Keratinocyte (primary cell): Measurements from ENCODE around the gene HDAC7. TPM values are rescaled to one million over a fixed set of nuclear protein-coding genes. Genes with fewer than 3 reads are reported as not detected.

Experiments
- DNase-seq: peaks from one replicate; pipeline ENCODE4 v3.0.0-alpha.2; 2011; ENCODE audit warnings: low read depth, missing footprints, low spot score
- FAIRE-seq: peaks from 2 replicates; lab custom pipeline; 2011; peaks lifted over from hg19 to GRCh38; lab: Jason Lieb, UNC
- H2AFZ ChIP-seq: 2 replicates; pipeline ENCODE4 v1.6.0; 2012; ENCODE audit warnings: low read length, control low read depth, inconsistent platforms; ENCODE audit not compliant: control insufficient read depth
- H3K27ac ChIP-seq: 2 replicates; pipeline ENCODE4 v1.5.1; 2011; ENCODE audit warnings: low read length; ENCODE audit not compliant: control insufficient read depth, insufficient read depth
- H3K27me3 ChIP-seq: 3 replicates; pipeline ENCODE4 v1.6.0; 2011; ENCODE audit warnings: low read length; ENCODE audit not compliant: control insufficient read depth, insufficient read depth; ENCODE audit errors: extremely low read depth
- H3K36me3 ChIP-seq, 2 experiments: 2 replicates in 1 of 2; 3 replicates in 1 of 2; pipeline ENCODE4 v1.5.1; 2011; ENCODE audit warnings: low read length in 2 of 2, mild to moderate bottlenecking in 1 of 2; ENCODE audit not compliant: control insufficient read depth in 2 of 2, insufficient read depth in 2 of 2; ENCODE audit errors: extremely low read depth in 1 of 2
- H3K4me1 ChIP-seq: 3 replicates; pipeline ENCODE4 v1.5.1; 2011; ENCODE audit warnings: low read length; ENCODE audit not compliant: control insufficient read depth, insufficient read depth; ENCODE audit errors: extremely low read depth
- H3K4me2 ChIP-seq: 3 replicates; pipeline ENCODE4 v1.6.0; 2011; ENCODE audit warnings: low read depth, low read length; ENCODE audit not compliant: control insufficient read depth, insufficient read depth; ENCODE audit errors: extremely low read depth
- H3K4me3 ChIP-seq, 3 experiments: fragments of 200-600 bp in 1 of 3; sonication (generic) in 1 of 3; 2 replicates in 2 of 3; 3 replicates in 1 of 3; pipeline ENCODE4 v1.5.1; 2011 to 2016; ENCODE audit warnings: low read length in 3 of 3, mild to moderate bottlenecking in 3 of 3, control low read depth in 2 of 3, inconsistent platforms in 1 of 3, low read depth in 1 of 3, mixed read lengths in 1 of 3, mixed run types in 1 of 3, moderate library complexity in 1 of 3; ENCODE audit not compliant: control insufficient read depth in 2 of 3, insufficient read depth in 2 of 3; ENCODE audit errors: extremely low read depth in 1 of 3
- H3K79me2 ChIP-seq: 2 replicates; pipeline ENCODE4 v1.6.0; 2012; ENCODE audit warnings: low read length; ENCODE audit not compliant: control insufficient read depth, insufficient read depth
- H3K9ac ChIP-seq: 3 replicates; pipeline ENCODE4 v1.6.0; 2011; ENCODE audit warnings: low read length; ENCODE audit not compliant: control insufficient read depth, insufficient read depth; ENCODE audit errors: extremely low read depth
- H3K9me1 ChIP-seq: 3 replicates; pipeline ENCODE4 v1.6.0; 2011; ENCODE audit warnings: low read length; ENCODE audit not compliant: control insufficient read depth, insufficient read depth; ENCODE audit errors: extremely low read depth
- H3K9me3 ChIP-seq: 2 replicates; pipeline ENCODE4 v1.5.1; 2012; ENCODE audit warnings: low read depth, low read length; ENCODE audit not compliant: control insufficient read depth
- H4K20me1 ChIP-seq: 3 replicates; pipeline ENCODE4 v1.6.0; 2011; ENCODE audit warnings: low read length; ENCODE audit not compliant: control insufficient read depth, insufficient read depth; ENCODE audit errors: extremely low read depth
- EZH2 ChIP-seq: IDR thresholded peaks from one replicate; pipeline ENCODE4 v1.6.1; 2012; ENCODE audit warnings: inconsistent platforms, mild to moderate bottlenecking, low read length, moderate library complexity
- dilution Hi-C: fragments of 300-500 bp; cut with MboI; formaldehyde crosslinking; loops from one replicate; pipeline ENCODE4 v1.7.0; 2020; ENCODE audit warnings: low sequenced_read_pairs; ENCODE audit not compliant: extremely low pct_ligation_motif_present
- polyA plus RNA-seq, 5 experiments: library from polyadenylated mRNA; depleted of rRNA in 3 of 5; stranded (reverse) in 3 of 5; stranded (forward) in 1 of 5; unstranded in 1 of 5; fragments of >200 nt; gene quantifications; 1 replicate in 1 of 5; 2 replicates in 3 of 5; 3 replicates in 1 of 5; pipeline versions ENCODE4 v1.2.1 to v1.2.3, GENCODE V29; 2011 to 2012; ENCODE audit warnings: missing spikeins in 2 of 5, low read depth in 1 of 5, low replicate concordance in 1 of 5
- TF ChIP-seq, protein P1 (sequence below), 3 experiments: IDR thresholded peaks in 1 of 3; conservative IDR thresholded peaks in 1 of 3; optimal IDR thresholded peaks in 1 of 3; 2 replicates in 2 of 3; 3 replicates in 1 of 3; pipeline versions ENCODE3 to v1.5.1; 2011; ENCODE audit warnings: low read length in 3 of 3, mild to moderate bottlenecking in 3 of 3, moderate library complexity in 2 of 3, control low read depth in 1 of 3, inconsistent platforms in 1 of 3; ENCODE audit not compliant: insufficient read depth in 2 of 3; ENCODE audit errors: extremely low read depth in 1 of 3

The HDAC7 gene
- polyA plus RNA-seq, 1 donor (not counting 4 experiments of a cell fraction or from before 2014, with no cell fraction given), result 17.0 TPM

DNA sequence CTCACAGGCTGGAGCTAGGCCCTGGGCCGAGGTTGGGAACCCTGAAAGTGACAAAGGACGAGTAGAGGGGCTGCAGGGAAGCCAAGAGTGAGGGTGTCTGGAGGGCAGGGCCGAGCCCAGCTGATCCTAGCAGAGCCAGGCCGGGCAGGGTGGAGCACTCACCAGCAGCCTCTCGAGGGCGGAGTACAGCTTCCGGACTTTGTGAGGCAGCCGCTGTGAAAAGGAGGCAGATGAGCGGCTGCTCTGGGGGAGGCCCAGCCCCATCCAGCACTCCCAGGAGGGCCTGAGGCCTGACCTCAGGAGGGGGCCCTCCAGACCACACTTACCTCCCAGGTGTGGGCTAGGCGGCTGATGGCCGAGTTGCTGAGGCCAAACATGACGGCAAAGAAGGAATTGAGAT lies 79.7 kb downstream of the HDAC7 start:
- peaks cover 2 to 5% of the 10 kb centered on the region in 2 experiments for H3K36me3 ChIP-seq
- H3K4me2 ChIP-seq, result no peak overlapping the region
- no peaks in the 10 kb centered on the region for H3K9me1 ChIP-seq
- H3K9me3 ChIP-seq, result no peaks in the 10 kb centered on the region
- H3K27me3 ChIP-seq, result no peaks in the 10 kb centered on the region
- no peak overlapping the region for H3K9ac ChIP-seq
- peaks cover 13% of the 10 kb centered on the region for H3K4me1 ChIP-seq
- dilution Hi-C loops, result no loop called here
- no peaks in the 10 kb centered on the region for H4K20me1 ChIP-seq
- TF ChIP-seq, protein P1, sequence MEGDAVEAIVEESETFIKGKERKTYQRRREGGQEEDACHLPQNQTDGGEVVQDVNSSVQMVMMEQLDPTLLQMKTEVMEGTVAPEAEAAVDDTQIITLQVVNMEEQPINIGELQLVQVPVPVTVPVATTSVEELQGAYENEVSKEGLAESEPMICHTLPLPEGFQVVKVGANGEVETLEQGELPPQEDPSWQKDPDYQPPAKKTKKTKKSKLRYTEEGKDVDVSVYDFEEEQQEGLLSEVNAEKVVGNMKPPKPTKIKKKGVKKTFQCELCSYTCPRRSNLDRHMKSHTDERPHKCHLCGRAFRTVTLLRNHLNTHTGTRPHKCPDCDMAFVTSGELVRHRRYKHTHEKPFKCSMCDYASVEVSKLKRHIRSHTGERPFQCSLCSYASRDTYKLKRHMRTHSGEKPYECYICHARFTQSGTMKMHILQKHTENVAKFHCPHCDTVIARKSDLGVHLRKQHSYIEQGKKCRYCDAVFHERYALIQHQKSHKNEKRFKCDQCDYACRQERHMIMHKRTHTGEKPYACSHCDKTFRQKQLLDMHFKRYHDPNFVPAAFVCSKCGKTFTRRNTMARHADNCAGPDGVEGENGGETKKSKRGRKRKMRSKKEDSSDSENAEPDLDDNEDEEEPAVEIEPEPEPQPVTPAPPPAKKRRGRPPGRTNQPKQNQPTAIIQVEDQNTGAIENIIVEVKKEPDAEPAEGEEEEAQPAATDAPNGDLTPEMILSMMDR (optimal IDR thresholded peaks at IDR 0.05 in 1 of 3, IDR thresholded peaks at IDR 0.05 in 1 of 3, conservative IDR thresholded peaks at IDR 0.05 in 1 of 3; ENCODE audit: extremely low read depth in 1 of 3, insufficient read depth in 2 of 3, low read length in 3 of 3), result no peak
- no peak for TF ChIP-seq EZH2
- no peak overlapping the region for H2AFZ ChIP-seq
- no peaks in the 10 kb centered on the region for H3K79me2 ChIP-seq
- DNase-seq, result no peak
- no peak overlapping the region for H3K4me3 ChIP-seq
- FAIRE-seq, result no peak
- no peak overlapping the region for H3K27ac ChIP-seq

GRCh38 chr12:47739297-47739696 lies 80.4 kb downstream of the HDAC7 start:
- dilution Hi-C loops, result no loop called here
- FAIRE-seq, result no peak

More at GRCh38 chr12:47739297-47739696, 80.4 kb downstream of the HDAC7 start:
- TF ChIP-seq EZH2, result no peak
- TF ChIP-seq, protein P1 (optimal IDR thresholded peaks at IDR 0.05 in 1 of 3, IDR thresholded peaks at IDR 0.05 in 1 of 3, conservative IDR thresholded peaks at IDR 0.05 in 1 of 3; ENCODE audit: extremely low read depth in 1 of 3, insufficient read depth in 2 of 3, low read length in 3 of 3), result no peak
- Histone ChIP-seq H3K4me2 (no peak overlapping the region), H3K36me3 (peaks cover 0 to 5% of the 10 kb centered on the region in 2 experiments), H4K20me1 (no peaks in the 10 kb centered on the region), H3K4me3 (no peak overlapping the region), H3K79me2 (no peaks in the 10 kb centered on the region), H3K9me3 (no peaks in the 10 kb centered on the region), H3K9ac (no peak overlapping the region), H3K27ac (no peak overlapping the region), H2AFZ (no peak overlapping the region), H3K9me1 (no peaks in the 10 kb centered on the region), H3K4me1 (peaks cover 9% of the 10 kb centered on the region), H3K27me3 (no peaks in the 10 kb centered on the region)
- no peak for DNase-seq
